GM18505 (cell line): Measurements from ENCODE around the gene GPR176.

Source experiments
- ATAC-seq: cut with Tn5 transposase; IDR thresholded peaks from one replicate; pipeline ENCODE4 v1.9.1; 2021; ENCODE audit not compliant: unreplicated experiment
- POLR2A ChIP-seq: IDR thresholded peaks from 4 replicates; pipeline ENCODE4 v1.6.1; 2011; ENCODE audit warnings: borderline replicate concordance; ENCODE audit not compliant: insufficient read depth, insufficient read length; ENCODE audit errors: extremely low read depth

The GPR176 gene

DNA sequence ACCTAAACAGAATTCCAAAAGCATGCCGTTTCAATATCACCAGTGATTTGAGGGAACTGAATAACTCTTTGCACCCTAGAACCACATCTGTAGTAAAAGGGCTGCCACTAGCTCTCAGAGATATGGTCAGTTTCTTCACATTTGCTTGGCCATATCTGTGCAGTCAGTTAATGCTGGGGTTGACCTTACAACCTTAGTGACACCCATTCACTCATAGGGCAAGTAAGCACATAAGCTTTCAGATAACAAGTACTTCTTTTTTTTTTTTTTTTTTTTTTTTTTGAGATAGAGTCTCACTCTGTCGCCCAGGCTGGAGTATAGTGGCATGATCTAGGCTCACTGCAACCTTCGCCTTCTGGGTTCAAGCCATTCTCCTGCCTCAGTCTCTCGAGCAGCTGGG lies 117.0 kb downstream of the GPR176 start:
- TF ChIP-seq POLR2A: no peak
- ATAC-seq: no peak

GRCh38 chr15:39801641-39802309 lies 118.3 kb downstream of the GPR176 start:
- no peak for ATAC-seq
- TF ChIP-seq POLR2A: no peak

DNA sequence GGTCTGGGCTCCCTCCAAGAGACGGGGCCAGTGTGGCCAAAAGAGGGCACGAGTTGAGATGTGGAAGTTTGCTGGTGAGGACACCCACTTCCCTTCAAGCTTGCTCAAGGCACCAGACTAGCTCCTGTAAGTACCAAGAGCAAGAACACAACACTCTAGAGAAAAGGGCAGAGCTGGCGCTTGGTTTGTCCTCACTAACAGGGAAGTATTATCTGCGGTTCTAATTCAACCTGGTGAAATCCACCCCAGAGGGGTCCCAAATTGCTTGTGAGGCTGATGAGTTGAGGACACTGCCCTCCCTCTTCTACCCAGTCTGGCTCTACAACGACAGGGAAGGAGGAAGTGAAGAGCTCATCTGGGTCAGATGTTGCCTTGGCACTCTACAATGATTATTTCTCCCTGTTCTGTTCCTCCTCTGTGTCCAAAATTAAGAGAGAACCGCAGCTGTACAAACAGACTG lies 120.5 kb downstream of the GPR176 start:
- no peak for TF ChIP-seq POLR2A
- ATAC-seq: no peak

DNA sequence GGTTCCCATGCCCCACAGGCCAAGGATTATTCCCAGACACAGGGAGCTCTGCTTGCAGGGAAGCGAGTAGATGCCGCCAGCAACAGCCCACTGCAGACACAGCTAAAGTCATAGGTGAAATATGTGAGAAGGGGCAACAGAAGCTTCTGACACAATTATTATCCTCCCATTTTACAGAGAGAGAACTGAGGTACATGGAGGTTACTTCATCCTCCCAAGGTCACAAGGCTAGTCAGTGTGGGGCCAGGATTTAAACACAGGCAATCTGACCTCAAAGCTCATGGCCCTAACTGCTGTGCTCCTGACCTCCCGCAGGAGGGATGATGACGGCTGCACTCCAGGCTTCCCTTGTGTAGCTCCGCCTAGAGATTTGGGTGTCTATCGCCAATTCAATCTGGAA lies 121.7 kb downstream of the GPR176 start:
- no peak for TF ChIP-seq POLR2A
- ATAC-seq: no peak

- no peak for ATAC-seq
- no peak for TF ChIP-seq POLR2A
These were observed 122.7 kb downstream of the GPR176 start for GRCh38 chr15:39797407-39797806.

- TF ChIP-seq POLR2A: no peak
- ATAC-seq: no peak
These were observed 123.5 kb downstream of the GPR176 start for GRCh38 chr15:39796601-39797000.

DNA sequence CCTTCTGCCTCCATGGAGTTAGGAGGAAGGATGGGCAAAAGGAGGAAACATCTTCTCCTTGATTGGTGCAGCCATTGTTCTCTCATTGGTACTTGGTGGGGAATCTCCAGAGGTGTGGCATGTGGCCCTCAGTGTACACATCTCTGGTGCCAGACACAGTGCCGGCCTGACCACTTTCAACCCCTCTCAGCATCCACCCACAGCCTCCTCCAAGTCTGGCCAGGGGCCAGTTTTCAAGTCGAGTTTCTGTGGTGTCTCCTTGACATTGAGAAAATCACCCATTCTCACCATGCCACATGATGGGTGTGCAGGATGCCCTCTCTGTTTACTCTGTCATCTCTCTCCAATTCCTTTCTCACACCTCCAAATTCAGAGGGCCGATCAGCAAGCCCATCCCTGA lies 124.6 kb downstream of the GPR176 start:
- ATAC-seq: no peak
- TF ChIP-seq POLR2A: no peak

- no peak for TF ChIP-seq POLR2A
- ATAC-seq: no peak
These were observed 125.1 kb downstream of the GPR176 start for GRCh38 chr15:39794954-39795353.

DNA sequence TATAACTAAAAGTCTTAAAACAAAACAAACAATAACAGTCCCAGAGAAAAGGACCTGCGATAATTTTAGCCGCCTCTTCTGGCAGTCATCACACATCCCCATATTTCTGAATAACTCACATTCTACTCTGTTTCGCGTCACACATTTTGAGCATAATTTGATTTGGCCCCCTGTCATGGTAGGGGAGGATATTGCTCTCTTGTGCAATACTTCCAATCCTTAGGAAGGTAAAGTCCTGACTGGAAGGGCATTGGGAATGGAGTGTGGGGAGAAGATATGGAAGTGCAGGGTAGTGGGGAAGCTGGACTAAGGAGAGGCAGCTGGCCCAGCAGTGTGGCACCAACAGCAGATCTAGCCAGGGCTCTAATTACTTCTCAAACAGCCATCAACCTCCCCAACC lies 126.1 kb downstream of the GPR176 start:
- no peak for TF ChIP-seq POLR2A
- no peak for ATAC-seq

- TF ChIP-seq POLR2A: no peak
- ATAC-seq: no peak
These were observed 127.2 kb downstream of the GPR176 start for GRCh38 chr15:39792844-39793335.

GRCh38 chr15:39792025-39792843 lies 127.8 kb downstream of the GPR176 start:
- no peak for ATAC-seq

DNA sequence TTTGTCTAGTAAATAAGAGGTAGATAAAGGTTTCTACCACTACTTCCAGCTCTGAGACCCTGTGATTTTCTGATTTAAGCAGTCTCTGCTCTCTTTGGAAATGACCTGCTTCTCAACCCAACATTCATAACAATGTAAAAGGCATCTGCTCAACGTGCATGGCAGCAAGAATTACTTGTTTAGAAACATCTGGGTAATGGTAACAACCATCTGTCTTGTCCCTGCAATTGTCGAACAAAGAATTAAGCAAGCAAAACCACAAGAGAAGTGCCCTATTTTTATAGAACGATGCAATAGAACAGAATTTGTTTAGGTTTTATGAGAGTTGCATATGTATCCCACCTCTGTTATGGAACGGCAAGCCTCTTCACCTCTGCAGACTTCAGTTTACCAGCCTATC lies 130.3 kb downstream of the GPR176 start:
- no peak for TF ChIP-seq POLR2A
- ATAC-seq: no peak

More at GRCh38 chr15:39792025-39792843, 127.8 kb downstream of the GPR176 start:
- no peak for TF ChIP-seq POLR2A

GRCh38 chr15:39788800-39789565 lies 131.1 kb downstream of the GPR176 start:
- ATAC-seq: no peak

More at GRCh38 chr15:39788800-39789565, 131.1 kb downstream of the GPR176 start:
- TF ChIP-seq POLR2A: no peak
